Spleen (tissue), 7 donors: ENCODE data around the gene SYNDIG1.

Experiments used
- CTCF ChIP-seq, 11 experiments: fragments of 200-600 bp in 7 of 11; fragments of 450-650 bp in 4 of 11; sonication (generic) in 4 of 11; IDR thresholded peaks in 8 of 11; conservative IDR thresholded peaks in 3 of 11; 1 replicate in 7 of 11; 2 replicates in 4 of 11; pipeline versions ENCODE4 v1.4.0 to v1.8.0; 2016 to 2021; ENCODE audit warnings: antibody characterized with exemption in 11 of 11, inconsistent platforms in 4 of 11, mild to moderate bottlenecking in 1 of 11
- POLR2A ChIP-seq, 3 donors: fragments of 450-650 bp; IDR thresholded peaks; one replicate each; pipeline ENCODE4 v1.5.1; 2017; ENCODE audit warnings: antibody characterized with exemption in 3 of 3, mild to moderate bottlenecking in 1 of 3
- donor health status: DM: no; HTN: no; CAD: no; lungs with moderate emphysema.
- donor health status: DM: no; HTN: no; CAD: no.
- donor health status: DM: no; HTN: no; CAD: no.

- TF ChIP-seq CTCF (IDR thresholded peaks at IDR 0.05 in 8 of 11, conservative IDR thresholded peaks at IDR 0.05 in 3 of 11), result no peak
- TF ChIP-seq POLR2A (IDR thresholded peaks at IDR 0.05), result no peak
Observed at GRCh38 chr20:24432046-24432442, 37.4 kb upstream of the SYNDIG1 start.
